ENCODE data around the gene LIN37.

The LIN37 gene

GRCh38 chr19:35751839-35752745, 3.7 kb downstream of the LIN37 start:
- no peak overlapping the region for H4K12ac ChIP-seq (ENCODE audit: low read depth, low read length)
- H4K91ac ChIP-seq (ENCODE audit: low read depth, low read length): no peak overlapping the region
- no peak overlapping the region for H2AFZ ChIP-seq (ENCODE audit: insufficient read depth, low read length, poor library complexity)
- no peak overlapping the region for H2BK120ac ChIP-seq (ENCODE audit: insufficient read depth, low read length, poor library complexity)
- H2BK5ac ChIP-seq (ENCODE audit: low read depth, low read length, poor library complexity): no peak overlapping the region
- H3K36me3 ChIP-seq (ENCODE audit: control insufficient read depth in 1 of 2, insufficient read depth in 2 of 2, low read length in 2 of 2): peaks cover 32 to 37% of the 10 kb centered on the region in 2 experiments
- H3K79me1 ChIP-seq (ENCODE audit: low read length): peaks cover 25% of the 10 kb centered on the region
- no peak overlapping the region for H3K27ac ChIP-seq (ENCODE audit: low read depth, low read length)
- H3K14ac ChIP-seq (ENCODE audit: low read length): no peak overlapping the region
- no peak overlapping the region for H3K4me2 ChIP-seq (ENCODE audit: low read length)
- no peak overlapping the region for H3K4me3 ChIP-seq (ENCODE audit: low read depth, low read length)
- no peak overlapping the region for H2BK12ac ChIP-seq (ENCODE audit: low read length)
- no peak overlapping the region for H4K8ac ChIP-seq (ENCODE audit: low read depth, low read length)
- H3K9me3 ChIP-seq (ENCODE audit: insufficient read depth, low read depth, low read length): peaks cover 4% of the 10 kb centered on the region
- H2AK5ac ChIP-seq (ENCODE audit: low read length): no peak overlapping the region
- peaks cover 27 to 31% of the 10 kb centered on the region in 2 experiments for H3K4me1 ChIP-seq (ENCODE audit: control insufficient read depth in 1 of 2, insufficient read depth in 2 of 2, low read length in 2 of 2)
- H3K4ac ChIP-seq (ENCODE audit: low read depth, low read length): no peak overlapping the region
- no peak overlapping the region for H3K9ac ChIP-seq (ENCODE audit: low read length)
- H3K18ac ChIP-seq (ENCODE audit: low read length): peak overlapping the region; percentile 63
- DNase-seq: no peak
- no CpG with 5 or more reads among the region's 14 CpGs for WGBS (ENCODE audit: extremely low coverage, insufficient coverage, insufficient read length)
- no peaks in the 10 kb centered on the region for H3K27me3 ChIP-seq (ENCODE audit: insufficient read depth, low read length)
- peaks cover 12% of the 10 kb centered on the region for H3K79me2 ChIP-seq (ENCODE audit: control insufficient read depth, insufficient read depth, low read length, poor library complexity)
- no peak overlapping the region for H3K23ac ChIP-seq (ENCODE audit: low read length)

- Histone ChIP-seq H2AK5ac (ENCODE audit: low read length) (no peak overlapping the region), H4K12ac (ENCODE audit: low read depth, low read length) (no peak overlapping the region), H3K4me1 (ENCODE audit: control insufficient read depth in 1 of 2, insufficient read depth in 2 of 2, low read length in 2 of 2) (peaks cover 28 to 31% of the 10 kb centered on the region in 2 experiments), H3K23ac (ENCODE audit: low read length) (no peak overlapping the region), H3K9me3 (ENCODE audit: insufficient read depth, low read depth, low read length) (peaks cover 4% of the 10 kb centered on the region), H3K79me1 (ENCODE audit: low read length) (peaks cover 28% of the 10 kb centered on the region), H3K4ac (ENCODE audit: low read depth, low read length) (no peak overlapping the region), H3K18ac (ENCODE audit: low read length) (no peak overlapping the region), H3K14ac (ENCODE audit: low read length) (no peak overlapping the region), H2BK120ac (ENCODE audit: insufficient read depth, low read length, poor library complexity) (no peak overlapping the region), H4K8ac (ENCODE audit: low read depth, low read length) (no peak overlapping the region), H2BK12ac (ENCODE audit: low read length) (no peak overlapping the region), H3K4me3 (ENCODE audit: low read depth, low read length) (no peak overlapping the region), H2BK5ac (ENCODE audit: low read depth, low read length, poor library complexity) (no peak overlapping the region), H3K27ac (ENCODE audit: low read depth, low read length) (no peak overlapping the region), H4K91ac (ENCODE audit: low read depth, low read length) (no peak overlapping the region), H3K9ac (ENCODE audit: low read length) (no peak overlapping the region), H3K36me3 (ENCODE audit: control insufficient read depth in 1 of 2, insufficient read depth in 2 of 2, low read length in 2 of 2) (peaks cover 32 to 37% of the 10 kb centered on the region in 2 experiments), H2AFZ (ENCODE audit: insufficient read depth, low read length, poor library complexity) (no peak overlapping the region), H3K27me3 (ENCODE audit: insufficient read depth, low read length) (no peaks in the 10 kb centered on the region), H3K79me2 (ENCODE audit: control insufficient read depth, insufficient read depth, low read length, poor library complexity) (peaks cover 12% of the 10 kb centered on the region), H3K4me2 (ENCODE audit: low read length) (no peak overlapping the region)
- no CpG with 5 or more reads among the region's 20 CpGs for WGBS (ENCODE audit: extremely low coverage, insufficient coverage, insufficient read length)
- DNase-seq: no peak
Measured at GRCh38 chr19:35752746-35753350, 4.5 kb downstream of the LIN37 start.

GRCh38 chr19:35753634-35754369, 5.4 kb downstream of the LIN37 start:
- H3K4ac ChIP-seq (ENCODE audit: low read depth, low read length): no peak overlapping the region
- H3K14ac ChIP-seq (ENCODE audit: low read length): no peak overlapping the region
- peaks cover 29% of the 10 kb centered on the region for H3K79me1 ChIP-seq (ENCODE audit: low read length)
- peaks cover 29 to 33% of the 10 kb centered on the region in 2 experiments for H3K4me1 ChIP-seq (ENCODE audit: control insufficient read depth in 1 of 2, insufficient read depth in 2 of 2, low read length in 2 of 2)
- H3K79me2 ChIP-seq (ENCODE audit: control insufficient read depth, insufficient read depth, low read length, poor library complexity): peaks cover 11% of the 10 kb centered on the region
- no CpG with 5 or more reads among the region's 20 CpGs for WGBS (ENCODE audit: extremely low coverage, insufficient coverage, insufficient read length)
- no peak overlapping the region for H3K4me3 ChIP-seq (ENCODE audit: low read depth, low read length)
- no peak overlapping the region for H4K91ac ChIP-seq (ENCODE audit: low read depth, low read length)
- H3K4me2 ChIP-seq (ENCODE audit: low read length): no peak overlapping the region
- no peak overlapping the region for H2BK12ac ChIP-seq (ENCODE audit: low read length)
- H2AK5ac ChIP-seq (ENCODE audit: low read length): no peak overlapping the region
- H3K27ac ChIP-seq (ENCODE audit: low read depth, low read length): no peak overlapping the region
- H3K27me3 ChIP-seq (ENCODE audit: insufficient read depth, low read length): no peaks in the 10 kb centered on the region
- no peak overlapping the region for H4K12ac ChIP-seq (ENCODE audit: low read depth, low read length)
- H3K23ac ChIP-seq (ENCODE audit: low read length): no peak overlapping the region
- H2BK120ac ChIP-seq (ENCODE audit: insufficient read depth, low read length, poor library complexity): no peak overlapping the region
- H2BK5ac ChIP-seq (ENCODE audit: low read depth, low read length, poor library complexity): no peak overlapping the region
- H3K18ac ChIP-seq (ENCODE audit: low read length): no peak overlapping the region
- DNase-seq: no peak
- H4K8ac ChIP-seq (ENCODE audit: low read depth, low read length): no peak overlapping the region
- H3K9ac ChIP-seq (ENCODE audit: low read length): no peak overlapping the region
- H2AFZ ChIP-seq (ENCODE audit: insufficient read depth, low read length, poor library complexity): no peak overlapping the region
- H3K36me3 ChIP-seq (ENCODE audit: control insufficient read depth in 1 of 2, insufficient read depth in 2 of 2, low read length in 2 of 2): peaks cover 32 to 37% of the 10 kb centered on the region in 2 experiments
- H3K9me3 ChIP-seq (ENCODE audit: insufficient read depth, low read depth, low read length): peaks cover 4% of the 10 kb centered on the region

GRCh38 chr19:35754370-35755130, 6.2 kb downstream of the LIN37 start:
- H3K9me3 ChIP-seq (ENCODE audit: insufficient read depth, low read depth, low read length): peaks cover 4% of the 10 kb centered on the region
- H4K91ac ChIP-seq (ENCODE audit: low read depth, low read length): peak overlapping the region; percentile 23
- H2BK120ac ChIP-seq (ENCODE audit: insufficient read depth, low read length, poor library complexity): no peak overlapping the region
- H3K4me2 ChIP-seq (ENCODE audit: low read length): no peak overlapping the region
- H3K23ac ChIP-seq (ENCODE audit: low read length): no peak overlapping the region
- no peaks in the 10 kb centered on the region for H3K27me3 ChIP-seq (ENCODE audit: insufficient read depth, low read length)
- no peak overlapping the region for H2AK5ac ChIP-seq (ENCODE audit: low read length)
- no peak overlapping the region for H2BK5ac ChIP-seq (ENCODE audit: low read depth, low read length, poor library complexity)
- H3K4me3 ChIP-seq (ENCODE audit: low read depth, low read length): no peak overlapping the region
- H3K27ac ChIP-seq (ENCODE audit: low read depth, low read length): peak overlapping the region; percentile 25
- H4K8ac ChIP-seq (ENCODE audit: low read depth, low read length): no peak overlapping the region
- H3K36me3 ChIP-seq (ENCODE audit: control insufficient read depth in 1 of 2, insufficient read depth in 2 of 2, low read length in 2 of 2): peaks cover 33 to 37% of the 10 kb centered on the region in 2 experiments
- no peak overlapping the region for H3K14ac ChIP-seq (ENCODE audit: low read length)
- H3K4ac ChIP-seq (ENCODE audit: low read depth, low read length): no peak overlapping the region
- no peak overlapping the region for H3K9ac ChIP-seq (ENCODE audit: low read length)
- peaks cover 30% of the 10 kb centered on the region for H3K79me1 ChIP-seq (ENCODE audit: low read length)
- H3K79me2 ChIP-seq (ENCODE audit: control insufficient read depth, insufficient read depth, low read length, poor library complexity): peaks cover 8% of the 10 kb centered on the region
- DNase-seq: no peak
- no peak overlapping the region for H2AFZ ChIP-seq (ENCODE audit: insufficient read depth, low read length, poor library complexity)
- no peak overlapping the region for H4K12ac ChIP-seq (ENCODE audit: low read depth, low read length)
- no CpG with 5 or more reads among the region's 13 CpGs for WGBS (ENCODE audit: extremely low coverage, insufficient coverage, insufficient read length)
- H3K4me1 ChIP-seq (ENCODE audit: control insufficient read depth in 1 of 2, insufficient read depth in 2 of 2, low read length in 2 of 2): peaks cover 33 to 34% of the 10 kb centered on the region in 2 experiments
- H2BK12ac ChIP-seq (ENCODE audit: low read length): no peak overlapping the region
- H3K18ac ChIP-seq (ENCODE audit: low read length): no peak overlapping the region
